ENCODE results near the gene SLC45A3. TPM values are rescaled to one million over a fixed set of nuclear protein-coding genes. Genes with fewer than 3 reads are reported as not detected.

SLC45A3 gene
- total RNA-seq, 4 donors from 2014 or later: 0.76 to 1.2 (median 1.0) TPM; not detected in 1

- TF ChIP-seq, protein P1, sequence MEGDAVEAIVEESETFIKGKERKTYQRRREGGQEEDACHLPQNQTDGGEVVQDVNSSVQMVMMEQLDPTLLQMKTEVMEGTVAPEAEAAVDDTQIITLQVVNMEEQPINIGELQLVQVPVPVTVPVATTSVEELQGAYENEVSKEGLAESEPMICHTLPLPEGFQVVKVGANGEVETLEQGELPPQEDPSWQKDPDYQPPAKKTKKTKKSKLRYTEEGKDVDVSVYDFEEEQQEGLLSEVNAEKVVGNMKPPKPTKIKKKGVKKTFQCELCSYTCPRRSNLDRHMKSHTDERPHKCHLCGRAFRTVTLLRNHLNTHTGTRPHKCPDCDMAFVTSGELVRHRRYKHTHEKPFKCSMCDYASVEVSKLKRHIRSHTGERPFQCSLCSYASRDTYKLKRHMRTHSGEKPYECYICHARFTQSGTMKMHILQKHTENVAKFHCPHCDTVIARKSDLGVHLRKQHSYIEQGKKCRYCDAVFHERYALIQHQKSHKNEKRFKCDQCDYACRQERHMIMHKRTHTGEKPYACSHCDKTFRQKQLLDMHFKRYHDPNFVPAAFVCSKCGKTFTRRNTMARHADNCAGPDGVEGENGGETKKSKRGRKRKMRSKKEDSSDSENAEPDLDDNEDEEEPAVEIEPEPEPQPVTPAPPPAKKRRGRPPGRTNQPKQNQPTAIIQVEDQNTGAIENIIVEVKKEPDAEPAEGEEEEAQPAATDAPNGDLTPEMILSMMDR (IDR thresholded peaks at IDR 0.05 in 4 of 5, conservative IDR thresholded peaks at IDR 0.05 in 1 of 5): no peak
- no peak for TF ChIP-seq POLR2A (IDR thresholded peaks at IDR 0.05)
- no peak overlapping the region for H3K27ac ChIP-seq
- intact Hi-C loops (cut with DNase I; ENCODE audit: low total_unique reads) (no loop called here), in situ Hi-C loops (cut with MboI; ENCODE audit: low sequenced_read_pairs in 4 of 4) (no loop called here)
- ATAC-seq: no peak
- no peaks in the 10 kb centered on the region for H3K36me3 ChIP-seq
- H3K4me3 ChIP-seq: no peak overlapping the region
- H3K27me3 ChIP-seq: peaks cover 0 to 6% (median 0%) of the 10 kb centered on the region in 3 donors
- no peaks in the 10 kb centered on the region for H3K9me3 ChIP-seq
- no peak for DNase-seq
- H3K4me1 ChIP-seq: peaks cover 8 to 24% of the 10 kb centered on the region in 2 donors
These were observed 5.1 kb downstream of the SLC45A3 start for GRCh38 chr1:205675247-205675646.

DNA sequence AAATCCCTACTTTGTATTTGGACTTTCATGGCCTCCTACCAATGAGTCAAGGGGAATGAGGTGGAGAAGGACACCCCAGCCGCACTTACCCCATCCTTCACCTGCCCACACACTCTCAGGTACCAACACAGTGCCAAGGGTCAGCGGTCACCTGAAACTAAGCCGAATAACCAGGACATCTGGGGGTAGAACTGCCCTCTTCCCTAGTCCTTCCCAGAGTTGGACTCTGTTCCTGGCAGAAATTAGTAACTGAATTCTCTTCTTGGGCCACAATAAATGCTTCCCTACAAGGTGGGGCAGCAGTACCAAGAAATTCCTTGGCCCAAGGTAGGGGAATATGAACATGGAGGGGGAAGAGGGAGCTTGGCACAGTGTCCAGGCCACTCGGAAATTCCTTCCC is 7.3 kb downstream of the SLC45A3 start:
- in situ Hi-C loops (cut with MboI; ENCODE audit: low sequenced_read_pairs in 4 of 4) (loop anchor here in 1 of 4 donors (25.0 kb wide), 1 partner anchor 314 kb away; no protein-coding TSS in a partner anchor), intact Hi-C loops (cut with DNase I; ENCODE audit: low total_unique reads) (no loop called here)
- H3K4me3 ChIP-seq: no peak overlapping the region
- ATAC-seq (no peak), DNase-seq (no peak)
- H3K36me3 ChIP-seq: no peaks in the 10 kb centered on the region
- H3K27me3 ChIP-seq: no peaks in the 10 kb centered on the region
- no peaks in the 10 kb centered on the region for H3K9me3 ChIP-seq
- H3K27ac ChIP-seq: no peak overlapping the region
- no peak for TF ChIP-seq POLR2A (IDR thresholded peaks at IDR 0.05)
- TF ChIP-seq, protein P1 (IDR thresholded peaks at IDR 0.05 in 4 of 5, conservative IDR thresholded peaks at IDR 0.05 in 1 of 5): no peak
- H3K4me1 ChIP-seq: peaks cover 7 to 14% of the 10 kb centered on the region in 2 donors

GRCh38 chr1:205672395-205672889 is 7.9 kb downstream of the SLC45A3 start:
- in situ Hi-C loops (cut with MboI; ENCODE audit: low sequenced_read_pairs in 4 of 4): loop anchor here in 1 of 4 donors (25.0 kb wide), 1 partner anchor 315 kb away; no protein-coding TSS in a partner anchor
- H3K36me3 ChIP-seq: no peaks in the 10 kb centered on the region
- no peak for ATAC-seq

DNA sequence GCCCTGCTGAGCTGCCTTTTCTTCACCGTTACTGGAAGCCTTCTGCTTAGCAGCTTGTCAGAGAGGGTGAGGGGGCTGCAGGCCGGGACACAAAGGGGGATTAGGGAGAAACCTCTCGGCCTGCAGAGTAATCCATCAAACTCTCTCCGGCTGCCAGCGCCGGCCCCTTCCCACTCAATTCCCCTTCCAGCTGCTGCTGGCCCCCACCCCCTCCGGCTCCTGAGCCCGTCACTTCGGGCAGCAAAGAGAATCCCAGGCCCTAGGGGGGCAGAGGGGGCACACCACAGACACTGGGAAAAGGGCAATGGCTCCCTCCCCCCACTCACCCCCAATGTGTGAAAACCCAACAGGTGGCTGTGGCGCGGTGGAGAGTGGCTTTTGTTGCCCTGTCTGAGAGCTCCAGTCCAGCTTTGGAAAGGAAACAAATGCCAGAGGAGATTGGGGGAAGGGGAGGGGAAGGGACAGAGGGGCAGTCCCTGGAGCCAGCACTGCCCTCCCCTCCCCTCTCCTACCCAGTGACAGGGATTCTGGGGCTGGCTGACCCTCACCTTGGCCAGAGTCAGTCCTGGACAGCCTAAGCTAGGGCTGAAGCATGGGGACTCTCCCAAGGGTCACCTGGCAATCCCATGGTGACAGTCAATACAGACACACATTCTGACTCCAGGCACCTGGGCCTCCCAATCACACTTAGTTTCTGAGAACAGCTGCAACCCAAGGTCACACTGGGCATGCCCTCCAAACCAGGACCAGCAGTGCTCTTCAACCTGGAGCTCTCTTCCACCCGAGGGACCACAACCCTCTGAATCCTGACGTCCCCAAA is 9.5 kb downstream of the SLC45A3 start:
- H3K9me3 ChIP-seq: no peaks in the 10 kb centered on the region
- no peaks in the 10 kb centered on the region for H3K36me3 ChIP-seq
- peak overlapping the region in 3 of 4 donors; percentile 22 to 48 (median 40) for H3K27ac ChIP-seq
- TF ChIP-seq, protein P1 (IDR thresholded peaks at IDR 0.05 in 4 of 5, conservative IDR thresholded peaks at IDR 0.05 in 1 of 5): no peak
- TF ChIP-seq POLR2A (IDR thresholded peaks at IDR 0.05): no peak
- intact Hi-C loops (cut with DNase I; ENCODE audit: low total_unique reads): no loop called here
- peak in 1 of 2 donors; percentile 20 for ATAC-seq
- no peaks in the 10 kb centered on the region for H3K27me3 ChIP-seq
- no peak overlapping the region for H3K4me3 ChIP-seq
- peaks cover 0 to 14% of the 10 kb centered on the region in 2 donors for H3K4me1 ChIP-seq
- in situ Hi-C loops (cut with MboI; ENCODE audit: low sequenced_read_pairs in 4 of 4): loop anchor here in 1 of 4 donors (25.0 kb wide), 1 partner anchor 316 kb away; no protein-coding TSS in a partner anchor
- no peak for DNase-seq

More at GRCh38 chr1:205672395-205672889, 7.9 kb downstream of the SLC45A3 start:
- intact Hi-C loops (cut with DNase I; ENCODE audit: low total_unique reads): no loop called here
- no peaks in the 10 kb centered on the region for H3K9me3 ChIP-seq
- peaks cover 7 to 14% of the 10 kb centered on the region in 2 donors for H3K4me1 ChIP-seq
- no peaks in the 10 kb centered on the region for H3K27me3 ChIP-seq
- no peak overlapping the region for H3K4me3 ChIP-seq
- H3K27ac ChIP-seq: no peak overlapping the region
- no peak for DNase-seq
- TF ChIP-seq POLR2A (IDR thresholded peaks at IDR 0.05): no peak
- TF ChIP-seq, protein P1 (IDR thresholded peaks at IDR 0.05 in 4 of 5, conservative IDR thresholded peaks at IDR 0.05 in 1 of 5): no peak
